ENCODE results near the gene ACSS1. TPM values are rescaled to one million over a fixed set of nuclear protein-coding genes. Genes with fewer than 3 reads are reported as not detected.

ACSS1 gene
- total RNA-seq, 1 experiment from 2014 or later, result 0.61 TPM

GRCh38 chr20:24989162-24989561 is 68.8 kb downstream of the ACSS1 start:
- Histone ChIP-seq H3K79me1 (ENCODE audit: insufficient read depth, low read depth, low read length, poor library complexity, severe bottlenecking) (no peaks in the 10 kb centered on the region), H3K4ac (ENCODE audit: low read depth, low read length) (no peak overlapping the region), H2AFZ (ENCODE audit: low read length) (no peak overlapping the region), H3K79me2 (ENCODE audit: insufficient read depth, low read length) (peaks cover 11% of the 10 kb centered on the region; the same call in 1 of the 2 replicates), H2BK5ac (ENCODE audit: insufficient read length, low read length) (no peak overlapping the region), H3K4me1 (ENCODE audit: insufficient read depth, low read length) (peaks cover 4% of the 10 kb centered on the region; the same call in 1 of the 2 replicates), H4K5ac (ENCODE audit: insufficient read length, low read depth, low read length) (no peak overlapping the region), H2BK15ac (ENCODE audit: low read depth, low read length) (no peak overlapping the region), H3K18ac (ENCODE audit: insufficient read length, low read depth, low read length) (no peak overlapping the region), H2BK20ac (ENCODE audit: low read depth, low read length, poor library complexity, severe bottlenecking) (no peak overlapping the region), H4K91ac (ENCODE audit: insufficient read length, low read depth, low read length) (no peak overlapping the region), H3K27ac (ENCODE audit: insufficient read length, low read depth, low read length) (no peak overlapping the region), H3K27me3 (ENCODE audit: insufficient read depth, low read length) (no peaks in the 10 kb centered on the region), H3K23ac (ENCODE audit: insufficient read length, low read depth, low read length) (no peak overlapping the region), H4K8ac (replicated peaks; ENCODE audit: insufficient read length, low read depth, low read length) (no peak overlapping the region), H2BK120ac (ENCODE audit: low read depth, low read length, poor library complexity, severe bottlenecking) (no peak overlapping the region), H4K20me1 (ENCODE audit: control insufficient read depth, insufficient read depth, insufficient read length) (no peaks in the 10 kb centered on the region), H2BK12ac (ENCODE audit: insufficient read length, low read depth, low read length) (no peak overlapping the region), H3K56ac (ENCODE audit: insufficient read length, low read depth, low read length) (no peak overlapping the region), H3K9ac (ENCODE audit: extremely low read depth, insufficient read length, low read length) (no peak overlapping the region), H3K9me3 (ENCODE audit: control insufficient read depth, low read depth, low read length) (no peaks in the 10 kb centered on the region), H3K23me2 (ENCODE audit: insufficient read length, low read depth, low read length, poor library complexity, severe bottlenecking) (peaks cover 8% of the 10 kb centered on the region), H3K14ac (ENCODE audit: insufficient read depth, low read length) (no peak overlapping the region), H3K4me2 (ENCODE audit: insufficient read depth, insufficient read length, low read length) (no peak overlapping the region), H2AK5ac (ENCODE audit: insufficient read length, low read length) (no peak overlapping the region), H3T11ph (ENCODE audit: low read length) (no peak overlapping the region)
- Mint-ChIP-seq H3K27ac (no peak overlapping the region), H3K27me3 (ENCODE audit: low read depth) (peaks cover 5% of the 10 kb centered on the region; the same call in 1 of the 2 replicates), H3K36me3 (ENCODE audit: insufficient read depth in 1 of 3, low read depth in 3 of 3) (peaks cover 0 to 4% (median 2%) of the 10 kb centered on the region in 3 experiments; a peak in 1 of 7 replicates), H3K4me3 (no peak overlapping the region), H3K4me1 (peaks cover 18 to 25% of the 10 kb centered on the region in 2 experiments), H3K9me3 (no peaks in the 10 kb centered on the region)
- DNase-seq, result no peak
- no peak for TF ChIP-seq CTCF (conservative IDR thresholded peaks at IDR 0.05)
- WGBS (ENCODE audit: extremely low coverage, insufficient read length, low lambda C conversion rate), result no CpG with 5 or more reads among the region's 3 CpGs

All from H9 (cell line).